Omental fat pad (tissue), 4 donors: ENCODE results near the gene UNC93B1. TPM values are rescaled to one million over a fixed set of nuclear protein-coding genes. Genes with fewer than 3 reads are reported as not detected.

Experiments
- ATAC-seq: fragments of 150-250 bp; one replicate; pipeline ENCODE4 v1.9.1; 2016; ENCODE audit warnings: mild to moderate bottlenecking, moderate library complexity; ENCODE audit not compliant: low FRiP score
- DNase-seq: peaks from one replicate; pipeline ENCODE4 v3.0.0-alpha.2; 2019; ENCODE audit warnings: low spot score
- total RNA-seq, 4 donors: library from RNA; depleted of rRNA; stranded (reverse); fragments of >200 nt; gene quantifications; one replicate each; pipeline ENCODE4 v1.1.0, GENCODE V29; 2016
- TF ChIP-seq, protein P1 (sequence below), 3 donors: fragments of 450-650 bp; IDR thresholded peaks; one replicate each; pipeline ENCODE4 v1.5.1; 2016 to 2017; ENCODE audit warnings: antibody characterized with exemption in 3 of 3, mild to moderate bottlenecking in 3 of 3, moderate library complexity in 2 of 3

UNC93B1 gene
- total RNA-seq, 4 donors from 2014 or later: 33.5 to 63.8 (median 51.4) TPM

DNA sequence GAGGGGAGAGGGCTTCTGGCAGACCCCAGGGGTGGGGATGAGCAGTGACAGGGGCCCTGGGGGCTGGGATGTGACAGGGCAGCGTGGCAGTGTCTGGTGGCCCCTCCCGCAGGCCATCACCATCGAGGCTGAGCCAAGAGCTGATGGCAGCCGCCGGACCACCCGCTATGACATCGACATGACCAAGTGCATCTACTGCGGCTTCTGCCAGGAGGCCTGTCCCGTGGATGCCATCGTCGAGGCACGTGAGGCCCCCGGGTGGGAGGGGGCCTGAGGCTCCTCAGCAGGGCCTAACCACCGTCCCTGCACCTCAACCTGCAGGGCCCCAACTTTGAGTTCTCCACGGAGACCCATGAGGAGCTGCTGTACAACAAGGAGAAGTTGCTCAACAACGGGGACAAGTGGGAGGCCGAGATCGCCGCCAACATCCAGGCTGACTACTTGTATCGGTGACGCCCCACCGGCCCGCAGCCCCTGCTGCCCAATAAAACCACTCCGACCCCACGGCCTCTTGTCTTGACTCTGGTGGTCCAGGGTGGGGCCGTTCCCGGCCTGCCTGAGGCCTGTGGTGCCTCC lies 32.3 kb upstream of the UNC93B1 start:
- no peak for DNase-seq
- TF ChIP-seq, protein P1, sequence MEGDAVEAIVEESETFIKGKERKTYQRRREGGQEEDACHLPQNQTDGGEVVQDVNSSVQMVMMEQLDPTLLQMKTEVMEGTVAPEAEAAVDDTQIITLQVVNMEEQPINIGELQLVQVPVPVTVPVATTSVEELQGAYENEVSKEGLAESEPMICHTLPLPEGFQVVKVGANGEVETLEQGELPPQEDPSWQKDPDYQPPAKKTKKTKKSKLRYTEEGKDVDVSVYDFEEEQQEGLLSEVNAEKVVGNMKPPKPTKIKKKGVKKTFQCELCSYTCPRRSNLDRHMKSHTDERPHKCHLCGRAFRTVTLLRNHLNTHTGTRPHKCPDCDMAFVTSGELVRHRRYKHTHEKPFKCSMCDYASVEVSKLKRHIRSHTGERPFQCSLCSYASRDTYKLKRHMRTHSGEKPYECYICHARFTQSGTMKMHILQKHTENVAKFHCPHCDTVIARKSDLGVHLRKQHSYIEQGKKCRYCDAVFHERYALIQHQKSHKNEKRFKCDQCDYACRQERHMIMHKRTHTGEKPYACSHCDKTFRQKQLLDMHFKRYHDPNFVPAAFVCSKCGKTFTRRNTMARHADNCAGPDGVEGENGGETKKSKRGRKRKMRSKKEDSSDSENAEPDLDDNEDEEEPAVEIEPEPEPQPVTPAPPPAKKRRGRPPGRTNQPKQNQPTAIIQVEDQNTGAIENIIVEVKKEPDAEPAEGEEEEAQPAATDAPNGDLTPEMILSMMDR (IDR thresholded peaks at IDR 0.05): no peak
- no peak for ATAC-seq

DNA sequence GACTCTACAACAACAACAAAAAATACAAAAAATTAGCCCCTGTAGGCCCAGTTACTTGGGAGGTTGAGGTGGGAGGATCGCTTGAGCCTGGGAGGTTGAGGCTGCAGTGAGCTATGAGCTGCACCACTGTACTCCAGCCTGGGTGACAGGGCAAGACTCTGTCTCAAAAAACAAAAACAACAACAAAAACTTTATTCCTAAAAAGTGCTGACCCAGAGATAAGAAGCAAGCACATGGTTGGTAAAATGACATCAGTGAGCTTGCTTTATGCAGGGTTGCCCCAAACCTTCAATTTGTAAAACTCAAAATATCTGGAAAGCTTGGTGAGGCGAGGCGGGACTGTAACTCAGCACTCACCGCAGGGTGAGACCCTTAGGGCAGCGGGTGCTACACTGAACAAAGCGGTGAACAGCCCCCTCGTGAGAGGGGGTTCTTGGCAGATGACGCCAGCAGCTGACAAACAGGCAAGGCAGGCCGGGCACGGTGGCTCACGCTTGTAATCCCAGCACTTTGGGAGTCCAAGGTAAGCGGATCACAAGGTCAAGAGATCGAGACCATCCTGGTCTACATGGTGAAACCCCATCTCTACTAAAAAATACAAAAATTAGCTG lies 31.5 kb upstream of the UNC93B1 start:
- DNase-seq (no peak), ATAC-seq (no peak)
- TF ChIP-seq, protein P1 (IDR thresholded peaks at IDR 0.05): no peak

DNA sequence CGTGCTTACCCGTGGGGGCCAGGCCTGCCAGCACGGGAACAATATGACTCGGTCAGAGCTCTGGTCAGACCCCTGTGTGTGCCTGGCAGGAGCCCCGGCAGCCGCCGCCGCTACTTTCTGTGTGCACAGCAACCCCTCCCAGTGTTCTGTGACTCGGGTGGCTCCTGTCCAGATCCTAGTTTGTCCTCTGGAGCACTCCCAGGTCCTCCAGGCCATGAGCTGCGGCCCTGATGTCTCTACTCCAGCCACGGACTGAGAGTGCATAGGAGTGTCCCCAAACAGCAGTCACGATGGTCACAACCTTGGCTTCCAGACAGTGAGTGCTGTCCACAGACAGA lies 29.8 kb upstream of the UNC93B1 start:
- no peak for DNase-seq
- no peak for ATAC-seq
- TF ChIP-seq, protein P1 (IDR thresholded peaks at IDR 0.05): no peak

DNA sequence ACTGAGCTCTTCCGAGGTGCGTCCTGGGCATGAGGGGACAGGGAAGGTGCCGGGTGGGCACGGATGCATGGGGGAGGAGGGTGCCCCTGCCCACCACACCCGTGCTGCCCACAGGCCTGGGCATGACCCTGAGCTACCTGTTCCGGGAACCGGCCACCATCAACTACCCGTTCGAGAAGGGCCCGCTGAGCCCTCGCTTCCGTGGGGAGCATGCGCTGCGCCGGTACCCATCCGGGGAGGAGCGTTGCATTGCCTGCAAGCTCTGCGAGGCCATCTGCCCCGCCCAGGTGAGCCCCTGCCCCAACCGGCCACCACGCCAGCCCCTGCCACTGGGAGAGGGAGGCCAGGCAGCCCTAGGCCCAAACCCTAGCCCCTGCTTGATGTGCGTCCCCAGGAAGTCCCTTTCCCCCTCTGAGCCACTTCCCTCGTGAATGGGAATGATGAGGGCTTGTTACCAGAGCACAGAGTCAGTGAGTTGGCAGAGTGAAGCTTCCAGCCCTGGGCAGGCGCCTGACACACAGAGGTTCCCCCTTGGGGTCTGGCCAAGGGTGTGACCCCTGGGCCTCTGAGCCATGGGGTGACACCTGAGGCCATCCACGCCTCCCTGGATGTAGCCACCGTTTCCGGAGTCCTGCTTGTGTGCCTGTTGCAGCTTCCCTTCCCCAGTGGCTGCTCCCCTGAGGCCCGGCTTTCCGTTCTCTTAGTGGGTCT lies 29.3 kb upstream of the UNC93B1 start:
- ATAC-seq (no peak), DNase-seq (no peak)
- TF ChIP-seq, protein P1 (IDR thresholded peaks at IDR 0.05): no peak

DNA sequence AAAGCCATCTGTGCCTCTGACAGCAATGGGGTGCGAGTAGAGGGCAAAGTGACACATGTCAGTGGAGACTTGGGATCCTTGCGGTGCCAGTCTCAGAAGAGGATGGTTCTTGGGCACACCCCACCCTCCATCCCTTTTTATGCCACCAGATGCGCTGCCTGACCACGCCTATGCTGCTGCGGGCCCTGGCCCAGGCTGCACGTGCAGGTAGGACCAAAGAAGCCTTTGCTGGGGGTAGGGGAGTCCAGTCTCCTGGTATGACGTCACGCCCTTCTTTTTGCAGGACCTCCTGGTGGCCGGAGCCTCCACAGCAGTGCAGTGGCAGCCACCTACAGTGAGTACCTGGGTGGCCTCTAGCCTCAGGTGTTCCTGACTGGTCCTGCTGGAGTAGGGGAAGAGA lies 28.1 kb upstream of the UNC93B1 start:
- TF ChIP-seq, protein P1 (IDR thresholded peaks at IDR 0.05): no peak
- no peak for ATAC-seq
- no peak for DNase-seq

DNA sequence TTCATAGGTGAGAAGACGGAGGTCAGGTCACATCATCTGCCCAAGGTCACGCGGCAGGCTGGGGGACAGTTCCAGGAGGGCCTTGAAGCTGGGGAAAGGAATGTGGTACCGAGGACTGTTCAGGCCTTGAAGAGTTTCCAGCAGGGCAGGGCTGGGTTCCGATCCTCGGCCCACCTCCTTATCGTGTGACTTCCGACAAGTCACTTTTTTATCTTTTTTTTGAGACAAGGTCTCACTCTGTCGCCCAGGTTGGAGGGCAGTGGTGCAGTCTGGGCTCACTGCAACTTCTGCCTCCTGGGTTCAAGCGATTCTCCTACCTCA lies 27.2 kb upstream of the UNC93B1 start:
- TF ChIP-seq, protein P1 (IDR thresholded peaks at IDR 0.05): no peak
- no peak for DNase-seq
- ATAC-seq: no peak
